DOHH2 (cell line): ENCODE data around the gene ITGB1BP1.

Source experiments
- H3F3A ChIP-seq: fragments of 200-600 bp; sonication (generic), shearing (Covaris generic); 2 replicates; pipeline ENCODE4 v1.6.0; 2016; ENCODE audit warnings: antibody characterized with exemption, mild to moderate bottlenecking; ENCODE audit not compliant: control insufficient read depth, insufficient read depth
- H3K27ac ChIP-seq: fragments of 200-600 bp; sonication (generic); 2 replicates; pipeline ENCODE4 v1.5.1; 2014; ENCODE audit warnings: low read depth, mild to moderate bottlenecking, low read length, moderate library complexity
- H3K27me3 ChIP-seq: fragments of 200-600 bp; sonication (generic); 2 replicates; pipeline ENCODE4 v1.6.1; 2014; ENCODE audit warnings: mild to moderate bottlenecking, low read length, mixed read lengths; ENCODE audit not compliant: control insufficient read depth
- H3K36me3 ChIP-seq: fragments of 200-600 bp; sonication (generic); 2 replicates; pipeline ENCODE4 v1.6.1; 2014; ENCODE audit warnings: mild to moderate bottlenecking, low read length, moderate library complexity, mixed read lengths; ENCODE audit not compliant: control insufficient read depth
- H3K4me1 ChIP-seq: fragments of 200-600 bp; sonication (generic); 2 replicates; pipeline ENCODE4 v1.6.1; 2014; ENCODE audit warnings: mild to moderate bottlenecking, low read length, mixed read lengths; ENCODE audit not compliant: control insufficient read depth
- H3K4me2 ChIP-seq: fragments of 200-600 bp; sonication (generic); 2 replicates; pipeline ENCODE4 v1.6.0; 2014; ENCODE audit warnings: mild to moderate bottlenecking, low read length, moderate library complexity
- H3K4me3 ChIP-seq: fragments of 200-600 bp; sonication (generic); 2 replicates; pipeline ENCODE4 v1.5.1; 2014; ENCODE audit warnings: mild to moderate bottlenecking, low read length, mixed read lengths
- H3K79me2 ChIP-seq: fragments of 200-600 bp; sonication (generic); 2 replicates; pipeline ENCODE4 v1.6.1; 2014; ENCODE audit warnings: mild to moderate bottlenecking, low read length, mixed read lengths; ENCODE audit not compliant: control insufficient read depth
- H3K9me2 ChIP-seq: fragments of 200-600 bp; sonication (generic); replicated peaks from 2 replicates; pipeline ENCODE4 v1.6.1; 2014; ENCODE audit warnings: mild to moderate bottlenecking, low read length, mixed read lengths; ENCODE audit not compliant: control insufficient read depth
- H3K9me3 ChIP-seq: fragments of 200-600 bp; sonication (generic); 2 replicates; pipeline ENCODE4 v1.6.1; 2014; ENCODE audit warnings: antibody characterized with exemption, low read length, mixed read lengths; ENCODE audit not compliant: control insufficient read depth, insufficient read depth
- H4K20me1 ChIP-seq: fragments of 200-600 bp; sonication (generic); 2 replicates; pipeline ENCODE4 v1.6.0; 2014; ENCODE audit warnings: low read depth, mild to moderate bottlenecking, antibody characterized with exemption, low read length, moderate library complexity; ENCODE audit not compliant: control insufficient read depth, insufficient read depth
- EZH2phosphoT487 ChIP-seq: fragments of 200-600 bp; sonication (generic); IDR thresholded peaks from 2 replicates; pipeline ENCODE4 v1.6.1; 2017; ENCODE audit warnings: borderline replicate concordance, mild to moderate bottlenecking, antibody characterized with exemption, low read length, moderate library complexity, mixed read lengths
- TF ChIP-seq, protein P1 (sequence below): fragments of 200-600 bp; sonication (generic); IDR thresholded peaks from one replicate; pipeline ENCODE4 v1.5.1; 2014; ENCODE audit warnings: antibody characterized with exemption, mild to moderate bottlenecking, low read depth, low read length; ENCODE audit not compliant: poor library complexity, severe bottlenecking

Gene ITGB1BP1

DNA sequence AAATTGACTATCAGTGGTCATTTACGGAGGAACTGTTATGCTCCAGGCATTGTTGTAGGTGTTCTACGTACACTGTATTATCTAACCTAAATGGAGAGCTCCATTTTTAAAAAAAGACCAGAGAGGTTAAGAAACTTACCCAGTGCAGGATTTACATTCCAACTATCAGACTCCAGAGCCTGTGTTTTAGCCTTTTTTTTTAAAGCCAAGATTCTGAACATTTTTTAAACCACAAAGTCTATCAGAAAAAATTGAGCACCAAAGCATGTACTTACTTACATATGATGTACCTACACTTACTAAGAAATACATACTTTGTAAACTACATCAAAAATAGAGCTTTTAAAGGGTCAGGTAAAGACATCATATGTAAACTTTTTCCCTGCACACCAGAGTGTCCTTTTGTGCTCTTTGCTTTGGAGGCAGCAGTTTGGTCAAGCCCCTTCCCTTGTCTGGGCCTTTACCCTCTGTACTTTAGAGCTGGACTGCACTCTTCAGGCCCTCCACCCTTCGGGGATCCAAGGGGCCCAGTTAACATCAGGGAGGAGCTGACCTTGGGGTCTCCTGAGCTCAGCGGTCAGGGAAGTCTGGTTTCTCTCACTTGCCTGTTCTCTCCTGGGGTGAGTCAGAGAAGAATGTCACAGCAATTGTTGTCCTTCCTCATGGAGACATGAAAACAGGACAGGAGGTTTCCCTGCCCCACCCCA, 58.4 kb downstream of the ITGB1BP1 start:
- H3K36me3 ChIP-seq, result no peaks in the 10 kb centered on the region
- H3K4me3 ChIP-seq, result no peak overlapping the region
- TF ChIP-seq, protein P1, sequence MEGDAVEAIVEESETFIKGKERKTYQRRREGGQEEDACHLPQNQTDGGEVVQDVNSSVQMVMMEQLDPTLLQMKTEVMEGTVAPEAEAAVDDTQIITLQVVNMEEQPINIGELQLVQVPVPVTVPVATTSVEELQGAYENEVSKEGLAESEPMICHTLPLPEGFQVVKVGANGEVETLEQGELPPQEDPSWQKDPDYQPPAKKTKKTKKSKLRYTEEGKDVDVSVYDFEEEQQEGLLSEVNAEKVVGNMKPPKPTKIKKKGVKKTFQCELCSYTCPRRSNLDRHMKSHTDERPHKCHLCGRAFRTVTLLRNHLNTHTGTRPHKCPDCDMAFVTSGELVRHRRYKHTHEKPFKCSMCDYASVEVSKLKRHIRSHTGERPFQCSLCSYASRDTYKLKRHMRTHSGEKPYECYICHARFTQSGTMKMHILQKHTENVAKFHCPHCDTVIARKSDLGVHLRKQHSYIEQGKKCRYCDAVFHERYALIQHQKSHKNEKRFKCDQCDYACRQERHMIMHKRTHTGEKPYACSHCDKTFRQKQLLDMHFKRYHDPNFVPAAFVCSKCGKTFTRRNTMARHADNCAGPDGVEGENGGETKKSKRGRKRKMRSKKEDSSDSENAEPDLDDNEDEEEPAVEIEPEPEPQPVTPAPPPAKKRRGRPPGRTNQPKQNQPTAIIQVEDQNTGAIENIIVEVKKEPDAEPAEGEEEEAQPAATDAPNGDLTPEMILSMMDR, result no peak
- TF ChIP-seq EZH2phosphoT487, result no peak
- H3K4me2 ChIP-seq, result no peak overlapping the region
- H3K27ac ChIP-seq, result no peak overlapping the region
- no peaks in the 10 kb centered on the region for H3K9me2 ChIP-seq
- no peaks in the 10 kb centered on the region for H4K20me1 ChIP-seq
- H3K9me3 ChIP-seq, result no peaks in the 10 kb centered on the region
- H3K79me2 ChIP-seq, result no peaks in the 10 kb centered on the region
- H3K27me3 ChIP-seq, result peaks cover 20% of the 10 kb centered on the region
- H3K4me1 ChIP-seq, result no peaks in the 10 kb centered on the region
- no peaks in the 10 kb centered on the region for H3F3A ChIP-seq

GRCh38 chr2:9364373-9364772, 59.0 kb downstream of the ITGB1BP1 start:
- TF ChIP-seq EZH2phosphoT487, result no peak
- TF ChIP-seq, protein P1, result no peak
- peaks cover 26% of the 10 kb centered on the region for H3K27me3 ChIP-seq
- no peaks in the 10 kb centered on the region for H3K9me2 ChIP-seq
- no peaks in the 10 kb centered on the region for H3F3A ChIP-seq
- H3K4me3 ChIP-seq, result no peak overlapping the region
- H3K9me3 ChIP-seq, result no peaks in the 10 kb centered on the region
- no peaks in the 10 kb centered on the region for H3K4me1 ChIP-seq
- H3K27ac ChIP-seq, result no peak overlapping the region
- no peak overlapping the region for H3K4me2 ChIP-seq
- no peaks in the 10 kb centered on the region for H3K79me2 ChIP-seq
- H4K20me1 ChIP-seq, result no peaks in the 10 kb centered on the region
- H3K36me3 ChIP-seq, result no peaks in the 10 kb centered on the region

GRCh38 chr2:9360701-9361100, 62.6 kb downstream of the ITGB1BP1 start:
- no peaks in the 10 kb centered on the region for H3K9me3 ChIP-seq
- no peaks in the 10 kb centered on the region for H3K4me1 ChIP-seq
- H3K27ac ChIP-seq, result no peak overlapping the region
- no peaks in the 10 kb centered on the region for H3K79me2 ChIP-seq
- no peaks in the 10 kb centered on the region for H4K20me1 ChIP-seq
- no peaks in the 10 kb centered on the region for H3F3A ChIP-seq
- H3K27me3 ChIP-seq, result peaks cover 60% of the 10 kb centered on the region
- no peaks in the 10 kb centered on the region for H3K9me2 ChIP-seq
- H3K36me3 ChIP-seq, result no peaks in the 10 kb centered on the region
- no peak overlapping the region for H3K4me3 ChIP-seq
- TF ChIP-seq, protein P1, result no peak
- no peak for TF ChIP-seq EZH2phosphoT487
- no peak overlapping the region for H3K4me2 ChIP-seq
